Measurements from ENCODE around the gene SNRPD1.
"Not testable (repeated sequence)": the region's sequence is repeated elsewhere in the genome, so short reads cannot be mapped to it uniquely, and the experiment has no call there.

GRCh38 chr18:21675354-21675753 is 63.2 kb downstream of the SNRPD1 start:
- not testable (repeated sequence) for TF ChIP-seq CTCF, POLR2A, EP300, POLR2AphosphoS5 (IDR thresholded peaks at IDR 0.05)

Measured in gastroesophageal sphincter (tissue), 3 donors.